ENCODE data around the gene PKD2.

DNA sequence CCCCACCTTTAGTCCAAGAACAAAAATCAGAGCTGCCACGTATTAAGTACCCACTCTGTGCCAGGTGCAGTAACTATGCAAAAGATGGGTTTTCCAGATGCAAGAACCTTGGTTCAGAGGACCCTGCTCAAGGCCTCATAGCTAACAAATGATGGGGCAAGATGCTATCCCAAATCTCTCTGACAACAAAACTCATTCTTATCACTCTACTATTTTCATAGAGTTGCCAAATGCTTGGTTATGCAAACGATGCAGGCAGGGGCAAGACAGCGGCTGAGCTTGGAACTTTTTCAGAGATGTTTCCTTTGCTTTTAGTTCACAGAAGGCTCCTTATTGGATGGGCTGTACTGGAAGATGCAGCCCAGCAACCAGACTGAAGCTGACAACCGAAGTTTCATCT, 30.5 kb downstream of the PKD2 start:
- TF ChIP-seq, protein P1, sequence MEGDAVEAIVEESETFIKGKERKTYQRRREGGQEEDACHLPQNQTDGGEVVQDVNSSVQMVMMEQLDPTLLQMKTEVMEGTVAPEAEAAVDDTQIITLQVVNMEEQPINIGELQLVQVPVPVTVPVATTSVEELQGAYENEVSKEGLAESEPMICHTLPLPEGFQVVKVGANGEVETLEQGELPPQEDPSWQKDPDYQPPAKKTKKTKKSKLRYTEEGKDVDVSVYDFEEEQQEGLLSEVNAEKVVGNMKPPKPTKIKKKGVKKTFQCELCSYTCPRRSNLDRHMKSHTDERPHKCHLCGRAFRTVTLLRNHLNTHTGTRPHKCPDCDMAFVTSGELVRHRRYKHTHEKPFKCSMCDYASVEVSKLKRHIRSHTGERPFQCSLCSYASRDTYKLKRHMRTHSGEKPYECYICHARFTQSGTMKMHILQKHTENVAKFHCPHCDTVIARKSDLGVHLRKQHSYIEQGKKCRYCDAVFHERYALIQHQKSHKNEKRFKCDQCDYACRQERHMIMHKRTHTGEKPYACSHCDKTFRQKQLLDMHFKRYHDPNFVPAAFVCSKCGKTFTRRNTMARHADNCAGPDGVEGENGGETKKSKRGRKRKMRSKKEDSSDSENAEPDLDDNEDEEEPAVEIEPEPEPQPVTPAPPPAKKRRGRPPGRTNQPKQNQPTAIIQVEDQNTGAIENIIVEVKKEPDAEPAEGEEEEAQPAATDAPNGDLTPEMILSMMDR (IDR thresholded peaks at IDR 0.05), result no peak
- no peak for TF ChIP-seq EZH2 (IDR thresholded peaks at IDR 0.05; ENCODE audit: borderline replicate concordance, insufficient read depth, low read depth, low read length, poor library complexity, severe bottlenecking)
